A549 (cell line): Measurements from ENCODE around the gene NAP1L4. TPM values are rescaled to one million over a fixed set of nuclear protein-coding genes. Genes with fewer than 3 reads are reported as not detected.
A peak's percentile ranks its signal among the peaks of the same experiment; 100 is the strongest.

Source experiments
- ATAC-seq, 2 experiments: fragments of 200-7000 bp in 1 of 2; fragments of >200 bp in 1 of 2; cut with Nextera tagmentation in 1 of 2; cut with Tn5 transposase in 1 of 2; 3 replicates each; pipeline versions ENCODE4 v1.8.0 to v1.9.1; 2018 to 2020; ENCODE audit warnings: mild to moderate bottlenecking in 1 of 2, moderate library complexity in 1 of 2
- CTCF ChIA-PET: fragments of 300-600 bp; sonication (Branson Sonifier 250); formaldehyde crosslinking; extraction: SDS; loops from one replicate; lab custom pipeline; 2021; ENCODE audit warnings: antibody characterized with exemption, inconsistent platforms; lab: Yijun Ruan, JAX
- POLR2A ChIA-PET: fragments of 350-600 bp; formaldehyde crosslinking; extraction: SDS; loops from one replicate; lab custom pipeline; 2021; ENCODE audit warnings: antibody characterized with exemption, inconsistent platforms; lab: Yijun Ruan, JAX
- DNase-seq, 2 experiments: peaks; one replicate each; pipeline versions ENCODE4 v3.0.0 to v3.0.0-alpha.2; 2011 to 2016; ENCODE audit warnings: low read depth in 1 of 2, low spot score in 1 of 2
- FAIRE-seq: peaks from 2 replicates; lab custom pipeline; 2011; peaks lifted over from hg19 to GRCh38; lab: Jason Lieb, UNC
- H3K27ac ChIP-seq, 2 experiments: fragments of >200 bp; sonication (Bioruptor Twin); formaldehyde crosslinking; 3 replicates each; pipeline ENCODE4 v1.5.1; 2016 to 2017
- H3K4me1 ChIP-seq: fragments of >200 bp; sonication (Bioruptor Twin); formaldehyde crosslinking; 3 replicates; pipeline ENCODE4 v1.6.1; 2016
- H3K4me2 ChIP-seq: fragments of >200 bp; sonication (Bioruptor Twin); formaldehyde crosslinking; 3 replicates; pipeline ENCODE4 v1.6.1; 2016
- H3K4me3 ChIP-seq: fragments of >200 bp; sonication (Bioruptor Twin); formaldehyde crosslinking; 3 replicates; pipeline ENCODE4 v1.5.1; 2016
- H3K9me3 ChIP-seq: fragments of >200 bp; sonication (Bioruptor Twin); formaldehyde crosslinking; 3 replicates; pipeline ENCODE4 v1.6.1; 2016
- CBX8 ChIP-seq: fragments of 200-600 bp; sonication (generic); IDR thresholded peaks from 2 replicates; pipeline ENCODE4 v1.6.1; 2016
- CEBPB ChIP-seq, 2 experiments: fragments of >200 bp in 1 of 2; sonication (Bioruptor Twin) in 1 of 2; formaldehyde crosslinking in 1 of 2; IDR thresholded peaks; 2 replicates each; pipeline ENCODE4 v1.6.1; 2012 to 2016
- CHD4 ChIP-seq: fragments of 200-600 bp; sonication (generic); IDR thresholded peaks from 2 replicates; pipeline ENCODE4 v1.6.1; 2016; ENCODE audit warnings: antibody characterized with exemption, mild to moderate bottlenecking, borderline replicate concordance
- EHMT2 ChIP-seq: fragments of 200-600 bp; sonication (generic); IDR thresholded peaks from 2 replicates; pipeline ENCODE4 v1.6.1; 2016; ENCODE audit warnings: antibody characterized with exemption, low read depth, mild to moderate bottlenecking, moderate library complexity
- EP300 ChIP-seq, 2 experiments: fragments of >200 bp; sonication (Bioruptor Twin); formaldehyde crosslinking; IDR thresholded peaks; 2 replicates in 1 of 2; 3 replicates in 1 of 2; pipeline ENCODE4 v1.6.1; 2016 to 2017
- FOSL2 ChIP-seq, 2 experiments: fragments of 450-650 bp in 1 of 2; fragments of >200 bp in 1 of 2; sonication (Bioruptor Twin) in 1 of 2; formaldehyde crosslinking; IDR thresholded peaks; 2 replicates each; pipeline versions ENCODE4 v1.5.0 to v1.6.1; 2016 to 2020; ENCODE audit warnings: mild to moderate bottlenecking in 1 of 2, moderate library complexity in 1 of 2
- FOXS1 ChIP-seq: fragments of 250-450 bp; sonication (Bioruptor Pico); IDR thresholded peaks from 2 replicates; pipeline ENCODE4 v1.5.0; 2020; ENCODE audit warnings: mild to moderate bottlenecking, moderate library complexity
- GATA3 ChIP-seq: IDR thresholded peaks from 2 replicates; pipeline ENCODE4 v1.6.1; 2012; ENCODE audit warnings: borderline replicate concordance
- HDAC2 ChIP-seq: fragments of 200-600 bp; sonication (generic); IDR thresholded peaks from 2 replicates; pipeline ENCODE4 v1.6.1; 2016
- HEYL ChIP-seq: fragments of 250-450 bp; sonication (Bioruptor Pico); IDR thresholded peaks from 2 replicates; pipeline ENCODE4 v1.8.0; 2021; ENCODE audit warnings: mild to moderate bottlenecking, moderate library complexity
- HOXA7 ChIP-seq: fragments of 250-450 bp; sonication (Bioruptor Pico); IDR thresholded peaks from 2 replicates; pipeline ENCODE4 v1.5.0; 2020; ENCODE audit warnings: mild to moderate bottlenecking, moderate library complexity
- HOXB13 ChIP-seq: fragments of 250-450 bp; sonication (Bioruptor Pico); IDR thresholded peaks from 2 replicates; pipeline ENCODE4 v1.5.0; 2020; ENCODE audit warnings: low read depth, mild to moderate bottlenecking, moderate library complexity
- HOXB5 ChIP-seq: fragments of 250-450 bp; sonication (Bioruptor Pico); IDR thresholded peaks from 2 replicates; pipeline ENCODE4 v1.5.0; 2020; ENCODE audit warnings: mild to moderate bottlenecking, moderate library complexity
- JUN ChIP-seq, 2 experiments: fragments of >200 bp; sonication (Bioruptor Twin); formaldehyde crosslinking; IDR thresholded peaks; 2 replicates in 1 of 2; 3 replicates in 1 of 2; pipeline ENCODE4 v1.6.1; 2016 to 2017
- JUNB ChIP-seq: fragments of >200 bp; sonication (Bioruptor Twin); formaldehyde crosslinking; IDR thresholded peaks from 2 replicates; pipeline ENCODE4 v1.6.1; 2016
- KDM1A ChIP-seq: fragments of 200-600 bp; sonication (generic); IDR thresholded peaks from 2 replicates; pipeline ENCODE4 v1.6.1; 2016; ENCODE audit warnings: low read depth, mild to moderate bottlenecking
- MAZ ChIP-seq: fragments of 150-350 bp; IDR thresholded peaks from 2 replicates; pipeline ENCODE4 v1.6.1; 2014; ENCODE audit warnings: antibody characterized with exemption, low read depth, low read length, borderline replicate concordance
- MYC ChIP-seq: IDR thresholded peaks from 2 replicates; pipeline ENCODE4 v1.6.1; 2012; ENCODE audit warnings: mild to moderate bottlenecking, inconsistent platforms, low read length, improper control_type of control experiment, borderline replicate concordance
- NR3C1 ChIP-seq: fragments of >200 bp; sonication (Bioruptor Twin); formaldehyde crosslinking; IDR thresholded peaks from 3 replicates; pipeline ENCODE4 v1.6.1; 2017
- PHF8 ChIP-seq: fragments of 200-600 bp; sonication (generic); IDR thresholded peaks from 2 replicates; pipeline ENCODE4 v1.6.1; 2016; ENCODE audit warnings: low read depth, mild to moderate bottlenecking, antibody characterized with exemption, moderate library complexity, borderline replicate concordance
- POLR2A ChIP-seq: IDR thresholded peaks from 2 replicates; pipeline ENCODE4 v1.6.1; 2012; ENCODE audit warnings: mild to moderate bottlenecking, low read length
- POLR2AphosphoS2 ChIP-seq: conservative IDR thresholded peaks from 2 replicates; pipeline ENCODE4 v1.6.1; 2012; ENCODE audit warnings: low read length, improper control_type of control experiment, inconsistent platforms
- RAD21 ChIP-seq, 2 experiments: fragments of >200 bp in 1 of 2; sonication (Bioruptor Twin) in 1 of 2; formaldehyde crosslinking in 1 of 2; IDR thresholded peaks in 1 of 2; conservative IDR thresholded peaks in 1 of 2; 2 replicates in 1 of 2; 3 replicates in 1 of 2; pipeline ENCODE4 v1.6.1; 2012 to 2018; ENCODE audit warnings: inconsistent platforms in 1 of 2
- RARB ChIP-seq: fragments of 250-450 bp; sonication (Bioruptor Pico); IDR thresholded peaks from 2 replicates; pipeline ENCODE4 v1.8.0; 2021; ENCODE audit warnings: mild to moderate bottlenecking, moderate library complexity
- RCOR1 ChIP-seq: fragments of 150-350 bp; IDR thresholded peaks from 2 replicates; pipeline ENCODE4 v1.6.1; 2014; ENCODE audit warnings: antibody characterized with exemption, low read length, low read depth
- SMC3 ChIP-seq: fragments of >200 bp; sonication (Bioruptor Twin); formaldehyde crosslinking; IDR thresholded peaks from 3 replicates; pipeline ENCODE4 v1.6.1; 2018; ENCODE audit warnings: inconsistent platforms
- ZC3H11A ChIP-seq: fragments of 450-650 bp; IDR thresholded peaks from 2 replicates; pipeline ENCODE4 v1.6.1; 2014; ENCODE audit warnings: antibody characterized with exemption, mild to moderate bottlenecking
- ZNF302 ChIP-seq: fragments of 250-450 bp; sonication (Bioruptor Pico); IDR thresholded peaks from 2 replicates; pipeline ENCODE4 v1.9.0; 2021; ENCODE audit warnings: inconsistent platforms, mild to moderate bottlenecking, moderate library complexity
- ZSCAN20 ChIP-seq: fragments of 250-450 bp; sonication (Bioruptor Pico); IDR thresholded peaks from 2 replicates; pipeline ENCODE4 v1.8.0; 2022; ENCODE audit warnings: mild to moderate bottlenecking, moderate library complexity
- WGBS: methylation state at CpG from one replicate; pipeline ENCODE4 v1.1.6; 2017; ENCODE audit errors: missing lambda C conversion rate; 5-methylcytosine and 5-hydroxymethylcytosine counted together
- polyA plus RNA-seq, 4 experiments: library from polyadenylated mRNA; depleted of rRNA in 3 of 4; stranded (reverse); fragments of >200 nt; fragmentation: RNase III in 1 of 4; extraction: RNeasy Plus Mini Kit Qiagen cat#74134 plus additional on column Dnase treatment in 1 of 4; gene quantifications; 2 replicates in 3 of 4; 3 replicates in 1 of 4; pipeline ENCODE4 v1.2.3, GENCODE V29; 2011 to 2017
- TF ChIP-seq, protein P1 (sequence below): IDR thresholded peaks from 2 replicates; pipeline ENCODE4 v1.6.1; 2012
- TF ChIP-seq, protein P2 (sequence below): fragments of >200 bp; sonication (Bioruptor Twin); formaldehyde crosslinking; IDR thresholded peaks from 3 replicates; pipeline ENCODE4 v1.5.1; 2016
- TF ChIP-seq, protein P3 (sequence below): fragments of 250-450 bp; sonication (Bioruptor Pico); IDR thresholded peaks from 2 replicates; pipeline ENCODE4 v1.5.0; 2020; ENCODE audit warnings: low read depth, mild to moderate bottlenecking, moderate library complexity
- TF ChIP-seq, protein P4 (sequence below): fragments of 450-650 bp; IDR thresholded peaks from 2 replicates; pipeline ENCODE4 v1.6.1; 2014; ENCODE audit warnings: antibody characterized with exemption
- TF ChIP-seq, protein P5 (sequence below): fragments of 150-350 bp; IDR thresholded peaks from 2 replicates; pipeline ENCODE4 v1.6.1; 2014; ENCODE audit warnings: low read depth, mild to moderate bottlenecking, low read length
- TF ChIP-seq, protein P6 (sequence below): IDR thresholded peaks from 2 replicates; pipeline ENCODE4 v1.6.1; 2012
- TF ChIP-seq, protein P7 (sequence below): fragments of >200 bp; sonication (Bioruptor Twin); formaldehyde crosslinking; IDR thresholded peaks from 3 replicates; pipeline ENCODE4 v1.6.1; 2016

Gene NAP1L4
- polyA plus RNA-seq, 2 of the 4 experiments (the other 2 are of a cell fraction): 132 to 148 TPM

DNA sequence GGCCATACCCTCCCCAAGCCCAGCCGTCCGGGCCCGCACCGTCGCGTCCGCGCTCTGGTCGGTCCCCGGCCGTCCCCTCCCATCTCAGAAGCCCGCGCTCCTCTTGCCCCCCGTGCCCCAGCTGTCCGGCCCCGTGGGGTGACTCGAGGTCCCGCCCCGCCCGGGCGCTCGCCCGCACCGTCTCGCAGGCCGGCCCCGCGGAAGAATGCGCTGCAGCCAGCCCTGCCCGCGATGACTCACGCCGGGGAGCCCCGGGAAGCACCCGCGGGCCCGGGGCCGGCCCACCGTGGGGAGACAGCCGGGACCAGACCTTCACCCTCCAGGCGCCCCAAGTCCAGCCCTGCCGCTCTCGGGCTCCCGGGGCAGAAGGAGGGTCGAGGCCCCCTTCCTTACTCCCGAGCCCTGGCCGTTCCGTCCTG, 62.6 kb downstream of the NAP1L4 start:
- ATAC-seq (peak; percentile 45 to 68), FAIRE-seq (no peak), DNase-seq (peak; percentile 81 to 89)
- H3K9me3 ChIP-seq: no peaks in the 10 kb centered on the region
- H3K4me1 ChIP-seq: peaks cover 35% of the 10 kb centered on the region
- ChIA-PET POLR2A (interaction anchor here (0.5 to 4.8 kb wide), 30 partner anchors 11 to 1181 kb away, joined by 3 to 74 read pairs (median 5); partner anchors contain the start of genes CARS1, CDKN1C, NAP1L4 and ZNF195), CTCF (interaction anchor here (0.6 to 9.5 kb wide), 34 partner anchors 10 to 397 kb away, joined by 3 to 75 read pairs (median 6); partner anchors contain the start of genes CDKN1C and NAP1L4)
- H3K4me3 ChIP-seq: peak overlapping the region; percentile 67
- H3K27ac ChIP-seq: peak overlapping the region; percentile 92 to 94
- whole genome bisulfite sequencing: no CpG with 5 or more reads among the region's 48 CpGs
- H3K4me2 ChIP-seq: peak overlapping the region; percentile 93
- TF ChIP-seq, protein P1, sequence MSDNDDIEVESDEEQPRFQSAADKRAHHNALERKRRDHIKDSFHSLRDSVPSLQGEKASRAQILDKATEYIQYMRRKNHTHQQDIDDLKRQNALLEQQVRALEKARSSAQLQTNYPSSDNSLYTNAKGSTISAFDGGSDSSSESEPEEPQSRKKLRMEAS: no peak
- TF ChIP-seq ZSCAN20 (CRISPR knock-in tag) (no peak), ZNF302 (no peak), RCOR1 (no peak), JUNB (no peak), ZC3H11A (no peak), HDAC2 (no peak), RAD21 (conservative IDR thresholded peaks at IDR 0.05 in 1 of 2, IDR thresholded peaks at IDR 0.05 in 1 of 2) (no peak), FOSL2 (IDR thresholded peaks at IDR 0.05) (peak; percentile 53), FOSL2 (CRISPR knock-in tag; IDR thresholded peaks at IDR 0.05) (peak; percentile 97), RARB (CRISPR knock-in tag) (no peak), EHMT2 (no peak), SMC3 (0 out of 3 replicates have a peak, but pooled peaks have one; percentile 3), MAZ (0 out of 2 replicates have a peak, but pooled peaks have one; percentile 54), EP300 (IDR thresholded peaks at IDR 0.05) (peak in 1 of 2 experiments; percentile 18; a peak in 1 of 5 replicates), CHD4 (no peak), JUN (IDR thresholded peaks at IDR 0.05) (peak; percentile 41 to 57; a peak in 1 of 5 replicates), CBX8 (no peak), MYC (no peak; the same call in 1 of the 2 replicates), HOXB5 (CRISPR knock-in tag) (no peak), HOXB13 (CRISPR knock-in tag) (no peak), PHF8 (0 out of 2 replicates have a peak, but pooled peaks have one; percentile 10), GATA3 (peak; percentile 28; the same call in 1 of the 2 replicates), HEYL (no peak), NR3C1 (no peak), FOXS1 (no peak), POLR2A (no peak), HOXA7 (CRISPR knock-in tag) (no peak), KDM1A (no peak), POLR2AphosphoS2 (no peak), CEBPB (IDR thresholded peaks at IDR 0.05) (no peak)
- TF ChIP-seq, protein P2, sequence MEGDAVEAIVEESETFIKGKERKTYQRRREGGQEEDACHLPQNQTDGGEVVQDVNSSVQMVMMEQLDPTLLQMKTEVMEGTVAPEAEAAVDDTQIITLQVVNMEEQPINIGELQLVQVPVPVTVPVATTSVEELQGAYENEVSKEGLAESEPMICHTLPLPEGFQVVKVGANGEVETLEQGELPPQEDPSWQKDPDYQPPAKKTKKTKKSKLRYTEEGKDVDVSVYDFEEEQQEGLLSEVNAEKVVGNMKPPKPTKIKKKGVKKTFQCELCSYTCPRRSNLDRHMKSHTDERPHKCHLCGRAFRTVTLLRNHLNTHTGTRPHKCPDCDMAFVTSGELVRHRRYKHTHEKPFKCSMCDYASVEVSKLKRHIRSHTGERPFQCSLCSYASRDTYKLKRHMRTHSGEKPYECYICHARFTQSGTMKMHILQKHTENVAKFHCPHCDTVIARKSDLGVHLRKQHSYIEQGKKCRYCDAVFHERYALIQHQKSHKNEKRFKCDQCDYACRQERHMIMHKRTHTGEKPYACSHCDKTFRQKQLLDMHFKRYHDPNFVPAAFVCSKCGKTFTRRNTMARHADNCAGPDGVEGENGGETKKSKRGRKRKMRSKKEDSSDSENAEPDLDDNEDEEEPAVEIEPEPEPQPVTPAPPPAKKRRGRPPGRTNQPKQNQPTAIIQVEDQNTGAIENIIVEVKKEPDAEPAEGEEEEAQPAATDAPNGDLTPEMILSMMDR: no peak
- TF ChIP-seq, protein P3, sequence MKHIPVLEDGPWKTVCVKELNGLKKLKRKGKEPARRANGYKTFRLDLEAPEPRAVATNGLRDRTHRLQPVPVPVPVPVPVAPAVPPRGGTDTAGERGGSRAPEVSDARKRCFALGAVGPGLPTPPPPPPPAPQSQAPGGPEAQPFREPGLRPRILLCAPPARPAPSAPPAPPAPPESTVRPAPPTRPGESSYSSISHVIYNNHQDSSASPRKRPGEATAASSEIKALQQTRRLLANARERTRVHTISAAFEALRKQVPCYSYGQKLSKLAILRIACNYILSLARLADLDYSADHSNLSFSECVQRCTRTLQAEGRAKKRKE (CRISPR knock-in tag): no peak
- TF ChIP-seq, protein P4, sequence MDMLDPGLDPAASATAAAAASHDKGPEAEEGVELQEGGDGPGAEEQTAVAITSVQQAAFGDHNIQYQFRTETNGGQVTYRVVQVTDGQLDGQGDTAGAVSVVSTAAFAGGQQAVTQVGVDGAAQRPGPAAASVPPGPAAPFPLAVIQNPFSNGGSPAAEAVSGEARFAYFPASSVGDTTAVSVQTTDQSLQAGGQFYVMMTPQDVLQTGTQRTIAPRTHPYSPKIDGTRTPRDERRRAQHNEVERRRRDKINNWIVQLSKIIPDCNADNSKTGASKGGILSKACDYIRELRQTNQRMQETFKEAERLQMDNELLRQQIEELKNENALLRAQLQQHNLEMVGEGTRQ: no peak
- TF ChIP-seq, protein P5, sequence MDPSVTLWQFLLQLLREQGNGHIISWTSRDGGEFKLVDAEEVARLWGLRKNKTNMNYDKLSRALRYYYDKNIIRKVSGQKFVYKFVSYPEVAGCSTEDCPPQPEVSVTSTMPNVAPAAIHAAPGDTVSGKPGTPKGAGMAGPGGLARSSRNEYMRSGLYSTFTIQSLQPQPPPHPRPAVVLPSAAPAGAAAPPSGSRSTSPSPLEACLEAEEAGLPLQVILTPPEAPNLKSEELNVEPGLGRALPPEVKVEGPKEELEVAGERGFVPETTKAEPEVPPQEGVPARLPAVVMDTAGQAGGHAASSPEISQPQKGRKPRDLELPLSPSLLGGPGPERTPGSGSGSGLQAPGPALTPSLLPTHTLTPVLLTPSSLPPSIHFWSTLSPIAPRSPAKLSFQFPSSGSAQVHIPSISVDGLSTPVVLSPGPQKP: no peak
- TF ChIP-seq, protein P6, sequence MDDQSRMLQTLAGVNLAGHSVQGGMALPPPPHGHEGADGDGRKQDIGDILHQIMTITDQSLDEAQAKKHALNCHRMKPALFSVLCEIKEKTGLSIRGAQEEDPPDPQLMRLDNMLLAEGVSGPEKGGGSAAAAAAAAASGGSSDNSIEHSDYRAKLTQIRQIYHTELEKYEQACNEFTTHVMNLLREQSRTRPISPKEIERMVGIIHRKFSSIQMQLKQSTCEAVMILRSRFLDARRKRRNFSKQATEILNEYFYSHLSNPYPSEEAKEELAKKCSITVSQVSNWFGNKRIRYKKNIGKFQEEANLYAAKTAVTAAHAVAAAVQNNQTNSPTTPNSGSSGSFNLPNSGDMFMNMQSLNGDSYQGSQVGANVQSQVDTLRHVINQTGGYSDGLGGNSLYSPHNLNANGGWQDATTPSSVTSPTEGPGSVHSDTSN: no peak
- TF ChIP-seq, protein P7, sequence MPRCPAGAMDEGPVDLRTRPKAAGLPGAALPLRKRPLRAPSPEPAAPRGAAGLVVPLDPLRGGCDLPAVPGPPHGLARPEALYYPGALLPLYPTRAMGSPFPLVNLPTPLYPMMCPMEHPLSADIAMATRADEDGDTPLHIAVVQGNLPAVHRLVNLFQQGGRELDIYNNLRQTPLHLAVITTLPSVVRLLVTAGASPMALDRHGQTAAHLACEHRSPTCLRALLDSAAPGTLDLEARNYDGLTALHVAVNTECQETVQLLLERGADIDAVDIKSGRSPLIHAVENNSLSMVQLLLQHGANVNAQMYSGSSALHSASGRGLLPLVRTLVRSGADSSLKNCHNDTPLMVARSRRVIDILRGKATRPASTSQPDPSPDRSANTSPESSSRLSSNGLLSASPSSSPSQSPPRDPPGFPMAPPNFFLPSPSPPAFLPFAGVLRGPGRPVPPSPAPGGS: 0 out of 3 replicates have a peak, but pooled peaks have one; percentile 8
